Tibial artery (tissue), 4 donors: ENCODE data around the gene NCOR2.

Experiments
- DNase-seq, 2 donors: peaks; one replicate each; pipeline ENCODE4 v3.0.0-alpha.2; 2019
- H3K27ac ChIP-seq, 2 donors: fragments of 200-600 bp; sonication (generic) in 1 of 2; 1 replicate in 1 of 2; 2 replicates in 1 of 2; pipeline ENCODE4 v1.5.1; 2018 to 2019; ENCODE audit warnings: mild to moderate bottlenecking in 1 of 2
- H3K27me3 ChIP-seq, 2 donors: fragments of 200-600 bp; sonication (generic) in 1 of 2; one replicate each; pipeline versions ENCODE4 v1.5.1 to v1.6.0; 2016 to 2019
- H3K36me3 ChIP-seq, 3 donors: fragments of 200-600 bp; sonication (generic) in 2 of 3; one replicate each; pipeline ENCODE4 v1.5.1; 2016 to 2019; ENCODE audit warnings: mild to moderate bottlenecking in 2 of 3
- H3K4me1 ChIP-seq, 4 donors: fragments of 200-600 bp; sonication (generic) in 2 of 4; 1 replicate in 3 of 4; 2 replicates in 1 of 4; pipeline ENCODE4 v1.5.1; 2016 to 2019
- H3K4me3 ChIP-seq, 2 donors: fragments of 200-600 bp; sonication (generic) in 1 of 2; 1 replicate in 1 of 2; 2 replicates in 1 of 2; pipeline ENCODE4 v1.5.1; 2018 to 2019; ENCODE audit warnings: mild to moderate bottlenecking in 2 of 2
- H3K9me3 ChIP-seq, 3 donors: fragments of 200-600 bp; sonication (generic) in 1 of 3; one replicate each; pipeline ENCODE4 v1.5.1; 2016 to 2019
- intact Hi-C: fragments of 100-400 bp; cut with DNase I; formaldehyde crosslinking; loops from one replicate; pipeline ENCODE4 v1.15.0; 2023; ENCODE audit warnings: low total_unique reads
- TF ChIP-seq, protein P1 (sequence below), 2 experiments: fragments of 200-600 bp in 1 of 2; fragments of 450-650 bp in 1 of 2; IDR thresholded peaks; one replicate each; pipeline ENCODE4 v1.5.1; 2017 to 2019; ENCODE audit warnings: antibody characterized with exemption in 2 of 2, mild to moderate bottlenecking in 1 of 2, moderate library complexity in 1 of 2

The NCOR2 gene

DNA sequence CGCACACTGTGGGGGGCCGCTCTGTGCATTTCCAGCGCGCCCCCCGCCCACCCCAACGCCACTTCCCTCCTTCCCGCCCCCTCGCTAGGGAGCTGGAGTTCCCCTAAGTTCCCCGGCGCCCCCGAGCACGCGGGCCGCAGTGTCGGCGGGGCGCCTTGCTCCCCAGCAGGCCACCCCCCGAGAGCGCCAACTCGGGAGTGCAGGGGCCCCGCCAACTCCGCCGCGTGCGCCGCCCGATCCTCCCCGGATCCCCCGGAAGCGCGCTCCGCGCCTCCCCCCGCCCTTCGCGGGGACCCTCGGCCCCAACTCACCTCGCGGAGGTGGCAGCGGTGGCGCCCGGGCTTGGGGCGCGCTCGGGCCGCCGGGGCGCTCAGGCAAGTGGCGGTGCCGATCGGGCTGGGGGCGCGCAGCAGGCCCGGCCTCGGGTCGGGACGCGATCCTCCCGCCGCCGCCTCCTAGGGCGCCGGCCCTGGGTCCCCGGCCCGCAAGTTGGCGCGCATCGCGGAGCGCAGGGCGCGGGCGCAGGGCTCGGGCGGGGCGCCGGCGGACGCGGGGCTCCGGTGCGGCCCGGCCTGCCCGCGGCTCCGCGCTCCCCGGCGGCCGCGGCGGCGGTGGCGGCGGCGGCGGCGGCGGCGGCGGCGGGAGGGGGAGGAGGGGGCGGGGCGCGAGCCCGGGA, at the start of gene NCOR2:
Gene NCOR2 (minus strand): TSS at position 616 of the 676 bp plus-strand sequence. CDS start 72,361 bp downstream, outside the sequence.
- intact Hi-C loops = loop anchor here (2.0 to 5.0 kb wide), 5 partner anchors 48 to 200 kb away; no protein-coding TSS in a partner anchor
- no peaks in the 10 kb centered on the region for H3K36me3 ChIP-seq
- H3K4me3 ChIP-seq = peak within 1 kb of the TSS; percentile 88 to 94

GRCh38 chr12:124616394-124617221, 49.2 kb upstream of the NCOR2 start:
- intact Hi-C loops = no loop called here
- TF ChIP-seq, protein P1, sequence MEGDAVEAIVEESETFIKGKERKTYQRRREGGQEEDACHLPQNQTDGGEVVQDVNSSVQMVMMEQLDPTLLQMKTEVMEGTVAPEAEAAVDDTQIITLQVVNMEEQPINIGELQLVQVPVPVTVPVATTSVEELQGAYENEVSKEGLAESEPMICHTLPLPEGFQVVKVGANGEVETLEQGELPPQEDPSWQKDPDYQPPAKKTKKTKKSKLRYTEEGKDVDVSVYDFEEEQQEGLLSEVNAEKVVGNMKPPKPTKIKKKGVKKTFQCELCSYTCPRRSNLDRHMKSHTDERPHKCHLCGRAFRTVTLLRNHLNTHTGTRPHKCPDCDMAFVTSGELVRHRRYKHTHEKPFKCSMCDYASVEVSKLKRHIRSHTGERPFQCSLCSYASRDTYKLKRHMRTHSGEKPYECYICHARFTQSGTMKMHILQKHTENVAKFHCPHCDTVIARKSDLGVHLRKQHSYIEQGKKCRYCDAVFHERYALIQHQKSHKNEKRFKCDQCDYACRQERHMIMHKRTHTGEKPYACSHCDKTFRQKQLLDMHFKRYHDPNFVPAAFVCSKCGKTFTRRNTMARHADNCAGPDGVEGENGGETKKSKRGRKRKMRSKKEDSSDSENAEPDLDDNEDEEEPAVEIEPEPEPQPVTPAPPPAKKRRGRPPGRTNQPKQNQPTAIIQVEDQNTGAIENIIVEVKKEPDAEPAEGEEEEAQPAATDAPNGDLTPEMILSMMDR (IDR thresholded peaks at IDR 0.05) = no peak
- no peak for DNase-seq
- H3K4me3 ChIP-seq = no peak overlapping the region
- no peak overlapping the region for H3K27ac ChIP-seq
- no peaks in the 10 kb centered on the region for H3K36me3 ChIP-seq
- peaks cover 0 to 17% (median 11%) of the 10 kb centered on the region in 4 donors for H3K4me1 ChIP-seq
- no peaks in the 10 kb centered on the region for H3K27me3 ChIP-seq
- no peaks in the 10 kb centered on the region for H3K9me3 ChIP-seq

More for the DNA sequence above, at the start of gene NCOR2:
- no peak for DNase-seq
- TF ChIP-seq, protein P1 (IDR thresholded peaks at IDR 0.05) = no peak
- Histone ChIP-seq H3K27ac (peak within 1 kb of the TSS; percentile 92 to 97), H3K27me3 (no peaks in the 10 kb centered on the region), H3K9me3 (no peaks in the 10 kb centered on the region), H3K4me1 (peaks cover 8 to 64% (median 44%) of the 10 kb centered on the region in 4 donors)

DNA sequence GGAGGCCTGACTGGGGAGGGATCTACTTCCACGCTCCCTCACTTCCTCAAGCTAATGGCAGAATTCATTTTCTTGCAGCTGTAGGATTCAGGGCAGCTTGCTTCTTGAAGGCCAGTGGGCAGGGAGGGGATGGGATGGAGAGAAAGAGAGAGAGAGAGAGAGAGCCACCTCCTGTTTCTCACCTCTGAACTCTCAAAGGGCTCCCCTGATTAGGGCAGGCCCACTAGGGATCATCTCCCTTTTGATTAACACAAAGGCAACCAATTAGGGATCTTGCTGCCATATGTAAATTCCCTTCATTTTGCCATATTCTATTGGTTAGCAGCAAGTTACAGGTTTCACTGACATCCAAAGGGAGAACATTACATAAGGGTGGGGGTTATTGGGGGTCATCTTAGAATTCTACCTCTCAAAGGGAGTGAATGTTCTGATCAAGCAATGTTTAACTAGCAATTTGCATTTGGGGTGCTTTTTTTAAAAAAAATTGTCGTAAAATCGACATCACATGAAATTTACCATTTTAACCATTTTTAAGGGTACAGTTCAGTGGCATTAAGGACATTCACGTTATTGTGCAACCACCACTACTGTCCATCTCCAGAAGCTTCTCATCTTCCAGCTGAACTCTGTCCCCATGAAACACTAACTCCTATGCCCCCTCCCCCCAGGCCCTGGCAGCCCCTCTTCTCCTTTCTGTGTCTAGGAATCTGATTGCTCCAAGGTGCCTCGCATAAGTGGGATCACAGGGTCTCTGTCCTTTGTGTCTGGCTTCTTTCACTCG, 47.3 kb upstream of the NCOR2 start:
- H3K27me3 ChIP-seq = peaks cover 0 to 11% of the 10 kb centered on the region in 2 donors
- no peaks in the 10 kb centered on the region for H3K36me3 ChIP-seq
- intact Hi-C loops = no loop called here
- H3K27ac ChIP-seq = no peak overlapping the region
- H3K9me3 ChIP-seq = no peaks in the 10 kb centered on the region
- TF ChIP-seq, protein P1 (IDR thresholded peaks at IDR 0.05) = no peak
- H3K4me1 ChIP-seq = peaks cover 0 to under 1% (median 0%) of the 10 kb centered on the region in 4 donors
- H3K4me3 ChIP-seq = no peak overlapping the region
- no peak for DNase-seq

GRCh38 chr12:124613151-124613585, 45.8 kb upstream of the NCOR2 start:
- TF ChIP-seq, protein P1 (IDR thresholded peaks at IDR 0.05) = no peak
- Histone ChIP-seq H3K36me3 (no peaks in the 10 kb centered on the region), H3K27me3 (peaks cover 0 to 13% of the 10 kb centered on the region in 2 donors), H3K27ac (no peak overlapping the region), H3K9me3 (no peaks in the 10 kb centered on the region), H3K4me1 (peaks cover 0 to 14% (median 5%) of the 10 kb centered on the region in 4 donors), H3K4me3 (no peak overlapping the region)
- no peak for DNase-seq
- intact Hi-C loops = no loop called here

- Histone ChIP-seq H3K4me3 (no peak overlapping the region), H3K27ac (no peak overlapping the region), H3K36me3 (no peaks in the 10 kb centered on the region), H3K9me3 (no peaks in the 10 kb centered on the region), H3K27me3 (peaks cover 0 to 13% of the 10 kb centered on the region in 2 donors), H3K4me1 (peaks cover 0 to 14% (median 5%) of the 10 kb centered on the region in 4 donors)
- no peak for DNase-seq
- intact Hi-C loops = no loop called here
- TF ChIP-seq, protein P1 (IDR thresholded peaks at IDR 0.05) = no peak
Measured at GRCh38 chr12:124612410-124612680, 44.9 kb upstream of the NCOR2 start.
